ENCODE measurements around the gene SUN2.
A peak's percentile ranks its signal among the peaks of the same experiment; 100 is the strongest.

DNA sequence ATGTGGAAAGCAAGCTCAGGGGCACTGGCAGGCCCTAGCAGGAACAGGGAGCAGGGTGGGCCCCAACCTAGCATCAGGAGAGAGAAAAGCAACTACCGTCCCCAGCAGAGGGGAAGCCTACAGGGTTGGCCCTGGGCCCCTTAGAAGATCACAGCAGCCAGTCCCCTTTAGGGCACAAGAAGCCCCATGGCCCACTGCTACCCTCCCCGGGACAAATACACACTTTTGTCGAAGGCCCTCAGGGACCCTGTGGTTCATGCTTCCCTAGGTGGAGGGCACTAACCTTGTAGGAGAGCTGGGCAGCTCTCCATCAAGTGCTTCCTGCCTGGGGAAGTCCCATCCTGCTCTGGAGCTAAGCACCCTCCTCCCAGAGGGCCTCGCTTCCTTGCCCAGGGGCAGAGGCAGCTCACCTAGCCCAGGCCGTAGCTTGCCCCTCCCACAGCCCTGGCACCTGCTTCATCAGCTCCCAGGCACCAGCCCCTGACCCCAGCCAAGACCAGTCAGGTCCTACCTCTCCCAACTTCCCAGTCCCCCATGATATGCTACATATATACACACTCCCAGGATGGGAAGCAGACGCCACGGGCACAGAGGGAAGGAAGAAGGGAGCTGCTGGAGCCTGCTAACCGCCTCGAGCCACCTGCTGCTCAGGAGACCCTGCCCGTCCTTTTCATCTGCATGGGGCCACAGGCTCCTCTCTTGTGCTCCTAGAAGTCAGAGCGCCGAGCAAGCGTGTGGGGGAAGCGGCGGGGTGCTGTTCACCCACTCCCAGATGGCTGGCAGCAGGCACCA, 20.1 kb downstream of the SUN2 start:
- TF ChIP-seq, protein P1, sequence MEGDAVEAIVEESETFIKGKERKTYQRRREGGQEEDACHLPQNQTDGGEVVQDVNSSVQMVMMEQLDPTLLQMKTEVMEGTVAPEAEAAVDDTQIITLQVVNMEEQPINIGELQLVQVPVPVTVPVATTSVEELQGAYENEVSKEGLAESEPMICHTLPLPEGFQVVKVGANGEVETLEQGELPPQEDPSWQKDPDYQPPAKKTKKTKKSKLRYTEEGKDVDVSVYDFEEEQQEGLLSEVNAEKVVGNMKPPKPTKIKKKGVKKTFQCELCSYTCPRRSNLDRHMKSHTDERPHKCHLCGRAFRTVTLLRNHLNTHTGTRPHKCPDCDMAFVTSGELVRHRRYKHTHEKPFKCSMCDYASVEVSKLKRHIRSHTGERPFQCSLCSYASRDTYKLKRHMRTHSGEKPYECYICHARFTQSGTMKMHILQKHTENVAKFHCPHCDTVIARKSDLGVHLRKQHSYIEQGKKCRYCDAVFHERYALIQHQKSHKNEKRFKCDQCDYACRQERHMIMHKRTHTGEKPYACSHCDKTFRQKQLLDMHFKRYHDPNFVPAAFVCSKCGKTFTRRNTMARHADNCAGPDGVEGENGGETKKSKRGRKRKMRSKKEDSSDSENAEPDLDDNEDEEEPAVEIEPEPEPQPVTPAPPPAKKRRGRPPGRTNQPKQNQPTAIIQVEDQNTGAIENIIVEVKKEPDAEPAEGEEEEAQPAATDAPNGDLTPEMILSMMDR (IDR thresholded peaks at IDR 0.05; ENCODE audit: control extremely low read depth in 1 of 3, insufficient read depth in 1 of 3, low read depth in 1 of 3, low read length in 3 of 3), result no peak
- TF ChIP-seq CREB1 (IDR thresholded peaks at IDR 0.05) (no peak), CEBPB (IDR thresholded peaks at IDR 0.05; ENCODE audit: low read depth, low read length) (no peak), KDM5A (IDR thresholded peaks at IDR 0.05; ENCODE audit: low read length) (no peak), KDM1A (IDR thresholded peaks at IDR 0.05; ENCODE audit: borderline replicate concordance, low read length) (no peak), RBBP5 (IDR thresholded peaks at IDR 0.05; ENCODE audit: borderline replicate concordance, low read depth, low read length) (no peak), POLR2A (IDR thresholded peaks at IDR 0.05; ENCODE audit: control extremely low read depth in 1 of 2, low read depth in 2 of 2, low read length in 2 of 2) (0 out of 3 replicates have a peak, but pooled peaks of 1 of the 2 experiments have one; percentile 6), RAD21 (IDR thresholded peaks at IDR 0.05 in 1 of 2, conservative IDR thresholded peaks at IDR 0.05 in 1 of 2; ENCODE audit: low read depth in 2 of 2, low read length in 2 of 2) (no peak), YY1 (IDR thresholded peaks at IDR 0.05; ENCODE audit: low read depth, low read length) (no peak), TAF1 (IDR thresholded peaks at IDR 0.05; ENCODE audit: low read depth, low read length) (no peak), NRF1 (IDR thresholded peaks at IDR 0.05; ENCODE audit: low read depth, low read length) (no peak), EP300 (IDR thresholded peaks at IDR 0.05; ENCODE audit: borderline replicate concordance in 1 of 2, low read depth in 2 of 2, low read length in 2 of 2) (no peak)
